ENCODE measurements around the gene MAP3K9. TPM values are rescaled to one million over a fixed set of nuclear protein-coding genes. Genes with fewer than 3 reads are reported as not detected.

MAP3K9 gene
- 5.8 and 6.5 TPM in 2 replicates for total RNA-seq (2014; rRNA removed; shearing (Covaris generic))

DNA sequence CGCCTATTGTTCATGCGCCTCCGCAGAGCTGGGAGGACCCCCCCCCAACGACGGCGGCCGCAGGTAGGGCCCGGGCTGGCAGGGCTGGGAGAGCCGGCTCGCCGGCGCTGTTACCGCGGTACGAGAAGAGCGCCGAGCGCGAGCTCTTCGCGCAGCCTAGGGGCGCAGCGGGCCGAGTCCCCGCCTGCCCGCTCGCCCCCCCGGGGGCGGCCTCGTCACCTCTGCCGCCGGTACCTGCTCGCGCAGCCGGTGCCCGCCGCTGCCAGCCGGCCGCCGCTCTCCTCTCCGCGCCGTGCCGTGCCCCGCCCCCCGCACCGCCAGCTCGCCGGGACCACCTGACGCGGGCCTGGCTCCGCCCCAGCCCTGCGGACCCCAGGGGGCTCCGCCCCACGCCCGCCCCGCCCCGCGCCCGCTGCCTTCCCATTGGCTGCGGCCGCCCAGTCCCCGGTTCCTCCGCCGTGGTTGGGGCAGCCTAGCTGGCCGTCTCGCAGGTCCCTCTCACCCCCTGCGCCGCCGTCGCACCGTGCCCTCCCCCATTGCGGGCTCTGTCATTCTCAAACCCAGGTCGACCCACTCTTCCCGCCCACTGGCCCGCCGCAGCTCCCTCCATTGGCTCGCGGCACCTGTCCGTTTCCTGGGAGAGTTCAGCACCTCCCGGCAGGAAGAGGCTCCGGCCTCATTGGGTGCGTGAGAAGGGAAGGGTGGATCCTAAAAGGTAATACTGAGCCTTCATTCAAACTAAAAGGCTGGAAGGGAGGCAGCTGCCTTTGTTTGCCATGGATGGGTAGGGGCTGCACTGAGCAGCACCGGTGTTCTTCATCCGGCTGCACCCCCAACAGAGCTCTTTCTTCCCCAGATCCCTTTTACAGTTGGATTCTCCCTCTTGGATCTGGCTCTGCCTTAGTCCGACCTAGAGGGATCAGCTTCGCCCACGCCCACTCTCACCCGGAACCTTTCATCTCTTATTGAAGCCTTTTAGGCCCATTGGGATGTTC, at the start of gene MAP3K9:
Gene MAP3K9 (minus strand): TSS at position 289 of the 995 bp plus-strand sequence. CDS start 342 bp downstream, outside the sequence.

Other genes with a start within 250 kb of the MAP3K9 start
- gene MED6, start 208.9 kb downstream of the MAP3K9 start, total RNA-seq (2014; rRNA removed; shearing (Covaris generic)), result 25.0 and 31.3 TPM in 2 replicates
- 0.34 TPM in 1 of 2 replicates, not detected in the other for gene TTC9, start 167.6 kb downstream of the MAP3K9 start, total RNA-seq (2014; rRNA removed; shearing (Covaris generic))
- 22.7 and 27.0 TPM in 2 replicates for gene PCNX1, start 97.9 kb upstream of the MAP3K9 start, total RNA-seq (2014; rRNA removed; shearing (Covaris generic))

Measured in A375 (cell line).